ENCODE measurements around the gene PHF3. TPM values are rescaled to one million over a fixed set of nuclear protein-coding genes. Genes with fewer than 3 reads are reported as not detected.

PHF3 gene
- 6.4 to 14.1 TPM (median 10.8 TPM) in 5 replicates for total RNA-seq (2022; extraction: Qiagen RNA extraction; ENCODE audit: low read depth)

GRCh38 chr6:63635588-63636517 lies at the start of gene PHF3:
Gene PHF3 (plus strand): TSS chr6:63635802. CDS start chr6:63646552, 10,750 bp downstream.

Other genes starting within 250 kb of the PHF3 start
- 86.2 to 152 TPM (median 136 TPM) in 5 replicates for gene PTP4A1, start 63.3 kb upstream of the PHF3 start, total RNA-seq (2022; extraction: Qiagen RNA extraction; ENCODE audit: low read depth)